Naive B cell (primary cell): ENCODE measurements around the gene ANXA1. TPM values are rescaled to one million over a fixed set of nuclear protein-coding genes. Genes with fewer than 3 reads are reported as not detected.
A peak's percentile ranks its signal among the peaks of the same experiment; 100 is the strongest.

Source experiments
- ATAC-seq, 2 donors: fragments of 150-1000 bp; cut with Tn5 transposase; 2 replicates each; pipeline ENCODE4 v1.10.0; 2021; ENCODE audit warnings: low read depth in 2 of 2, mild to moderate bottlenecking in 2 of 2, moderate library complexity in 2 of 2
- DNase-seq: peaks from one replicate; pipeline ENCODE4 v3.0.0; 2022
- H3K27ac Mint-ChIP-seq, 6 donors: one replicate each; pipeline ENCODE4 v1.8.0; 2020 to 2022; ENCODE audit warnings: mild to moderate bottlenecking in 6 of 6, mixed read lengths in 6 of 6, moderate library complexity in 5 of 6, inconsistent platforms in 2 of 6
- H3K27me3 Mint-ChIP-seq, 3 donors: one replicate each; pipeline ENCODE4 v1.8.0; 2021 to 2022; ENCODE audit warnings: mixed read lengths in 3 of 3, mild to moderate bottlenecking in 1 of 3
- H3K36me3 Mint-ChIP-seq, 2 donors: one replicate each; pipeline ENCODE4 v1.8.0; 2020 to 2022; ENCODE audit warnings: mixed read lengths in 2 of 2, inconsistent platforms in 1 of 2, mild to moderate bottlenecking in 1 of 2
- H3K4me1 Mint-ChIP-seq, 3 donors: one replicate each; pipeline ENCODE4 v1.8.0; 2020 to 2022; ENCODE audit warnings: mixed read lengths in 3 of 3, inconsistent platforms in 1 of 3, mild to moderate bottlenecking in 1 of 3, moderate library complexity in 1 of 3
- H3K4me3 Mint-ChIP-seq, 8 donors: one replicate each; pipeline ENCODE4 v1.8.0; 2020 to 2022; ENCODE audit warnings: mild to moderate bottlenecking in 8 of 8, mixed read lengths in 8 of 8, moderate library complexity in 8 of 8, inconsistent platforms in 2 of 8
- H3K9me3 Mint-ChIP-seq, 7 donors: one replicate each; pipeline ENCODE4 v1.8.0; 2020 to 2022; ENCODE audit warnings: mixed read lengths in 7 of 7, mild to moderate bottlenecking in 5 of 7, inconsistent platforms in 2 of 7, moderate library complexity in 1 of 7
- polyA plus RNA-seq, 6 donors: library from polyadenylated mRNA; unstranded; fragments of 300-500 nt; fragmentation: Illumina TruSeq; gene quantifications; one replicate each; pipeline ENCODE4 v1.2.3, GENCODE V29; 2021; ENCODE audit warnings: low read depth in 6 of 6

ANXA1 gene
- polyA plus RNA-seq, 6 donors from 2014 or later, result 0.50 to 5.1 (median 2.6) TPM

DNA sequence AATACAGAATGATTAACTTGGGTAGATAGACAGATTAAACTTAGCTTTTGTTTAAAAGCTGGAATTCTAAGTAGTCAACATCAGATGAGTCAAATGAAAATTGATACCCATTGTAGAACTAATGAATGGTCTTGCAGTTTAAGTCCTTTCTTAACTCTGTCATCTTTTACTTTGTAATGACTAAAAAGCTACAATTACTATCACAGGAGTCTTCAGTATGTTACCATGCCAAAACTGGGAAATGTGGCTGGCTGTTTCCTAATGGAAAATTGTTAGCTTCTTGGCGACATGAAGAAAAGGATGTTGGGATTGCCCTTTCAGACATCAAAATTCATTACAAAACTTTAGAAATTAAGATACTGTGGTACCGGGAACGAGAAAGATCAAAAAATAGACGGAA, 20.2 kb upstream of the ANXA1 start:
- Mint-ChIP-seq H3K36me3 (no peaks in the 10 kb centered on the region), H3K9me3 (no peaks in the 10 kb centered on the region), H3K4me1 (peaks cover 0 to 9% (median 8%) of the 10 kb centered on the region in 3 donors), H3K4me3 (peak overlapping the region in 7 of 8 donors; percentile 81 to 99 (median 91)), H3K27ac (peak overlapping the region; percentile 34 to 96 (median 85)), H3K27me3 (no peaks in the 10 kb centered on the region)
- DNase-seq, result no peak
- ATAC-seq, result no peak

DNA sequence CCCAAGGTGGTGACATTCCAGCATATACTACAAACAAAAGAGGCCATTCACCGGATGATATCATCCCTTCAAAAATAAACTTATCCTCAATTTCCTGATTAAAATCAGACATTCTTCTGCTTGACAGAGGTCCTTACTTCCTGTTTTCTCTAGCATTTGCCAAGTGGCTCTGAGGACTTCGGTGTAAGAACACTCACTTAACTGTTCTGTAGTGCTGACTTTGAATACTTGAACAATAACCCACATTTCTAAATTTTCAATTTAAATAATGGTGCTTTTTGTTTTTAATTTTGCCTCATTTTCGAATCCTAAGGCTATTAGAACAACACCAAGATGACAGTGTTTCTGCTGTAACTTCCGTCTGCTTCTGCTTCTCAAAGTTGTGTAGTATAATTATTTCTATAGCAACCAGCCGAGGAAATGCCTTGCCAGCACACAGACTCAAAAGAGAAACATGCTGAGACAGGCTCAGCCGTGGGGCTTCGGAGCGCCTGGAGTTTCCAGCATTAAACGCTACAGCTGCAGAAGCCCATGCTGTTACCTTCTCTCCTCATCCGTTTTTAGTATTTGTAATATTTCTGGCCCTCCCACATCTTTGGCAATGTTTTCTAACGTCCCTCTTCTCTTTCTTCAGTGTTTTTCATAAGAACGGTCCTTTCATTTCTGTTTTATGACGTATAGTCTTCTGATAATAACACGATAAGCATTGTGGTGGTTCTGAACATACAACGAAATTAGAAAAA, 19.5 kb upstream of the ANXA1 start:
- H3K27ac Mint-ChIP-seq, result peak overlapping the region; percentile 83 to 96 (median 90)
- no peaks in the 10 kb centered on the region for H3K27me3 Mint-ChIP-seq
- H3K4me3 Mint-ChIP-seq, result peak overlapping the region; percentile 81 to 99 (median 92)
- H3K9me3 Mint-ChIP-seq, result no peaks in the 10 kb centered on the region
- peak; percentile 93 for ATAC-seq
- peaks cover 0 to 9% (median 8%) of the 10 kb centered on the region in 3 donors for H3K4me1 Mint-ChIP-seq
- peak; percentile 64 for DNase-seq
- no peaks in the 10 kb centered on the region for H3K36me3 Mint-ChIP-seq

DNA sequence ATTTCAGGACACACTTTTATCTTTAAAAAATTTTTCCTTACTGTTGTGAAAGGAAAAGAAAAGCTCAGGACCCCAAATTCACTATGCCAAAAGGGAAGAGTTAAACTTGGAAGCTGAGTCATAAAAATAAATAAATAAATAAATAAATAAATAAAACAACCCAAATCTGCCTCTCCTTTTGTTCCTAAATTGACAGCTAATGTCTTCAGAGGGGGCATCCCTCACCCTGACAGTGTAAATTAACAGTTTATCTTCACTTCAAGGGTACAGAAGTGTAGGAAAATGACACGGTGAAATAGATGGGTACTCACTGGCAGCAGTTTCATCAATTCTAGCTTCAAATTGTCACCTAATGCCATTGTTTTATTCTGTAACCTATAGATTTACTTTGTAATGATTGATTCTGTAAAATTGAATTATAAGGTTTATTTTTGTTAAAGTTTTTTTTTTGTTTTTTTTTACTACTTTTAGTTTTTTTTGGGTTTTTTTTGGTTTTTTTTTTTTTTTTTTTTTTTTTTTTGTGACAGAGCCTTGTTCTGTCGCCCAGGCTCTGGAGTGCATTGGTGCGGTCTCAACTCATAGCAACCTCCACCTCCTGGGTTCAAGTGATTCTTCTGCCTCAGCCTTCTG, 18.5 kb upstream of the ANXA1 start:
- H3K9me3 Mint-ChIP-seq, result no peaks in the 10 kb centered on the region
- H3K36me3 Mint-ChIP-seq, result no peaks in the 10 kb centered on the region
- DNase-seq, result no peak
- H3K4me3 Mint-ChIP-seq, result peak overlapping the region in 7 of 8 donors; percentile 81 to 99 (median 92)
- no peaks in the 10 kb centered on the region for H3K27me3 Mint-ChIP-seq
- ATAC-seq, result no peak
- peak overlapping the region in 2 of 6 donors; percentile 87 to 96 for H3K27ac Mint-ChIP-seq
- peaks cover 0 to 9% (median 8%) of the 10 kb centered on the region in 3 donors for H3K4me1 Mint-ChIP-seq

DNA sequence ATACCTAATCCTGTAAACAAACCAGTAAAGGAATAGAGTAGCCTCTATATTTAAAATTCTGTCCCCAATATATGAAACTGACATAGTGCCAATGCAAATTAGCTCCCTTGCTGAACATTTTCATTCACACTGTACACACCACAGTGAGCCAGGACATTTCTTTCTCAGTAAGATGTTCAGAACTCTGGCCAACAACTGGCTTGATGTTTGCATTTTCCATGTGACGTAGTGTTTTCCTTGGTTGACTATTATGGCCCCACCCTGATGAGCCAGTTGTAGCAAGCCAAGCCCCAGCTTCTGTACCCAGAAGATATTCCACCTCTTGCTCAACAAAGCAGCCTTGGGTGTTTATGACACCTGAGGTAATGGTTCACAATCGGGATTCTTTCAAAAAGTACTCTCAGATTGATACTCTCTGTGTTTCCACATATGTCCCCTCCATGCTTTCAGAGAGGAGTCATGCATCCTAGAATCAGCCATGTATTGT, 17.7 kb upstream of the ANXA1 start:
- Mint-ChIP-seq H3K4me1 (peaks cover 0 to 9% (median 8%) of the 10 kb centered on the region in 3 donors), H3K4me3 (peak overlapping the region in 1 of 8 donors; percentile 57), H3K36me3 (no peaks in the 10 kb centered on the region), H3K27me3 (no peaks in the 10 kb centered on the region), H3K9me3 (no peaks in the 10 kb centered on the region), H3K27ac (peak overlapping the region in 1 of 6 donors; percentile 12)
- ATAC-seq (no peak), DNase-seq (no peak)

DNA sequence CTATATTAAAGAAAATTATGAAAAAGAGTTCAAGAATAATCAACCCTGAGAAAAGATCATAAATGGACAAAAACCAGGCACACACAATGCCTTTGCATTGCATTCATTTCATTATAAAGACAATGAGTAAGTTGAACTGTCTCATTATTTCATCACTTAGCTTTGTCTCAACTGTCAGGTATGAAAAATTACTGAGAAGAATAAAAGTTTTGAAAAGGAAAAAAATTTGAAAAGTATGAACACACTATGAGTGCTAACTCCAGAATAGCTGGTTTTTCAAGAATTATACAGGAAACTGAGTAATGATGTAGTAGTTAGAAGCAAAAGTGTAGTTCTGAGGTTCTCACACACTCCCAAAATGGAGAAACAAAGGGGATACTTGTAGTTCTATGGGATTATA, 16.3 kb upstream of the ANXA1 start:
- Mint-ChIP-seq H3K36me3 (no peaks in the 10 kb centered on the region), H3K4me1 (peaks cover 0 to 9% (median 5%) of the 10 kb centered on the region in 3 donors), H3K4me3 (no peak overlapping the region), H3K27me3 (no peaks in the 10 kb centered on the region), H3K9me3 (no peaks in the 10 kb centered on the region), H3K27ac (no peak overlapping the region)
- no peak for DNase-seq
- ATAC-seq, result no peak

DNA sequence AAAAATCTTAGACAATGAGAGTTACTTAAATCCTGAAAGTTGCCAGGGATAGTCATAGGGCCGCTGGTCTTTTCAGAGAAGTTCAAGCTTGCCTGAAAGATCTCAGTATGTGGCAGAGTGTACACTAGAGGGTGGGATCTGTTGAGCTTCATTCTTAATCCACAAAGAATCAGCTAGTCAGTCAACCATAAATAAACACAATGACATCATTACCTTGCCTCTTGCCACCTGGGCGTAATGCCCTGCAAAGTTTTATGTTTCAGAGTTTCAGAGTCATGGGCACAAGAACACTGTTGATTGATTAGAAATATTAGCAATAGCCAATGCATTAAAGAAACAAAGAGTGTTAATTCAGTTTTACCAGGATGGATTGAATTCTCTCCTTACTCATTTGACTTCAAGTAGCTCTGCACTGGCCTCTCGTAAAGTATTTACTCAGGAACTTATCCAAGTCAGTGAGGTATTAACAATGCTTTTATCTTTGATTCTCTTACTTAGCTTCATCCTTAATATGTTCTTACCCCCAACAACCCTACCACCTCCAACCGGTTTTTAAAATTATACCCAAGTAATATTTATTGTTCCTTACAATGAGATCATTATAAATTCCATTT, 14.3 kb upstream of the ANXA1 start:
- Mint-ChIP-seq H3K27ac (no peak overlapping the region), H3K9me3 (no peaks in the 10 kb centered on the region), H3K4me3 (no peak overlapping the region)

DNA sequence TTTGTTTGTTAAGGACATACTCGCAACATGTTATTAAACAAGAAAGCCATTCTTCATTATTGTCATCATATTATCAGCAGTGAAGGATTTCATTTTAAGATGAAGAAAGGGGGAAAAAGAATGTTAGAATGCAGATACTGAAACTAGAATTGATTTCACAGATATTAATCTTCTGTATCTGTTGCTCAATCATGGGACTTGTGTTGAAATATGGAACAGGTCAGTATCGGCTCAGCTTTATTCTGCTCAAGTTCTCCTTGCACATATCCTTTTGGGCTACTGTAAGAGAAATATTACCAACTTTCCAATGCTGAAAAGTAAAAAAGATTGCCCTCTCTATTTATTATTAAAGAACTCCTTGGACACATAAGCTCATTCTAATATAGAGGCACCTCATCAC, 13.8 kb upstream of the ANXA1 start:
- no peaks in the 10 kb centered on the region for H3K4me1 Mint-ChIP-seq
- H3K27ac Mint-ChIP-seq, result no peak overlapping the region
- no peak overlapping the region for H3K4me3 Mint-ChIP-seq
- no peaks in the 10 kb centered on the region for H3K36me3 Mint-ChIP-seq
- no peaks in the 10 kb centered on the region for H3K27me3 Mint-ChIP-seq
- DNase-seq, result no peak
- ATAC-seq, result no peak
- H3K9me3 Mint-ChIP-seq, result no peaks in the 10 kb centered on the region

More for the DNA sequence above, 14.3 kb upstream of the ANXA1 start:
- peak in 1 of 2 donors; percentile 13 for ATAC-seq
- Mint-ChIP-seq H3K4me1 (peaks cover 0 to 3% (median 0%) of the 10 kb centered on the region in 3 donors), H3K27me3 (no peaks in the 10 kb centered on the region), H3K36me3 (no peaks in the 10 kb centered on the region)
- DNase-seq, result no peak

DNA sequence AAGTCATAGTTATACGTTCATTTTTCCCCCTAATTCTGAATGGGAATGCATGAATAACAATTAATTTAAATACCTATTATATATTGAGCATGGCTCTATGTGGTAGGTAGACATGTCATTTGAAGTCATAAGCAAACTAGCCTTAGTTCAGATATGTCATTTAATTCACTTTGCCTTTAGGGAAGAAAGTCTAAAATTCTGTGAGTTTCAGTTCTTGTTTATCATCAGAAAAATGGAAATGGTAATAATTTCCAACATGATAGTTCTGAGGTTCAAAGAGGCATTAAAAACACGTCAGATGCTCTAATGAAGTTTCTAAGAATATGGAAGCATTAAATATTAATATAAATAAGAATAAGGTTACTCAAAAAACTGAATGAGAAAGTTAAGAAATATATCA, 13.1 kb upstream of the ANXA1 start:
- DNase-seq, result no peak
- Mint-ChIP-seq H3K27ac (no peak overlapping the region), H3K4me3 (no peak overlapping the region), H3K4me1 (no peaks in the 10 kb centered on the region), H3K9me3 (no peaks in the 10 kb centered on the region), H3K36me3 (no peaks in the 10 kb centered on the region), H3K27me3 (no peaks in the 10 kb centered on the region)
- ATAC-seq, result no peak

DNA sequence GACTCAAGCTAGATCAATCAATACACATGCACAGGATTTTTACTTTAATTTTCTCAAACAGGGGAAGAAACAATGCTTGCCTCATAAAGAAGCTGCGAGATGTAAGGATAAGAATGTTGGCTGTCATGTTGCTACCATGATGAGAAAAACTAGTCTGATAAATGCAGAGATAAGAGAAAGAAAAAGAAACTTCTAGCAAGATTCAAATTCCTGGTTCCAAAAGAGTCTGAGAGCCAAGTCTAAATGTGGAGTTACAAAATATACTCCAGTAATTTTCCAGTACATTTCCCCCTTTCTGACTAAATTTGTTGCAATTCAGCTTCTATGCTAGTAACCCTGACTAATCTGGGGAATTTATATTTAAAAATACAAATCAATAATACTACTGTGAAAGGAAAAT, 10.4 kb upstream of the ANXA1 start:
- DNase-seq, result no peak
- Mint-ChIP-seq H3K27ac (peak overlapping the region in 1 of 6 donors; percentile 23), H3K36me3 (no peaks in the 10 kb centered on the region), H3K9me3 (no peaks in the 10 kb centered on the region), H3K4me3 (no peak overlapping the region), H3K4me1 (no peaks in the 10 kb centered on the region), H3K27me3 (no peaks in the 10 kb centered on the region)
- ATAC-seq, result no peak

DNA sequence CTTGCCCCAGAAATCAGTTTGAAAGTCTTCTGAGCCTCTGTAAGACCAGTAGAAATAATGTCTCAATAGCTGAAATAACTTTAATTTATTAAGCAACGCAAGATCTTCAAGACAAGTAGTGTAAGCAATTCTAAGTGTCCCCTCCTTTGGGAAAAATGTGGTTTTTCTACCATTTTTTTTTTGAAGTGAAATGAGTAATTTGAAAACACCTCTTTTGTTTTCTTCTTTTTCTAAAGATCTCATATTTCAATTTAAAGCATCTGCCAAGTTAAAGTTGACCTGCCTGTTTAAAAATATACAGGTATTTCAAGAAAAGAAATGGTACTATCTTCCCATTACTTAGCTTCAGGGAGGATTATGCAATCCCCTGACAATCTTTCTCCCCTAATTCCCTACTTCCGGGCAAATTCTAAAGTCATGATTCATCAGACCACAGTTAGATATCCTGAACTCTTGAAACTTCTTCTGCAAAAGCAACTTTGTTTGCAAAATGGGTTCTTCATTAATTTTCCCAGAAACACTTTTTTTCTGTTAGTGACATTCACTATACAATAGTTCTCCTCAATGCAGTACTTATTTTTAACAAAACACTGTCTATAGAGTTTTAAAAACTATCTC, 7.8 kb upstream of the ANXA1 start:
- no peak overlapping the region for H3K27ac Mint-ChIP-seq
- no peaks in the 10 kb centered on the region for H3K27me3 Mint-ChIP-seq
- H3K4me3 Mint-ChIP-seq, result no peak overlapping the region
- H3K4me1 Mint-ChIP-seq, result peaks cover 5 to 12% (median 12%) of the 10 kb centered on the region in 3 donors
- peaks cover 0 to 3% (median 0%) of the 10 kb centered on the region in 7 donors for H3K9me3 Mint-ChIP-seq
- DNase-seq (no peak), ATAC-seq (no peak)
- H3K36me3 Mint-ChIP-seq, result no peaks in the 10 kb centered on the region

DNA sequence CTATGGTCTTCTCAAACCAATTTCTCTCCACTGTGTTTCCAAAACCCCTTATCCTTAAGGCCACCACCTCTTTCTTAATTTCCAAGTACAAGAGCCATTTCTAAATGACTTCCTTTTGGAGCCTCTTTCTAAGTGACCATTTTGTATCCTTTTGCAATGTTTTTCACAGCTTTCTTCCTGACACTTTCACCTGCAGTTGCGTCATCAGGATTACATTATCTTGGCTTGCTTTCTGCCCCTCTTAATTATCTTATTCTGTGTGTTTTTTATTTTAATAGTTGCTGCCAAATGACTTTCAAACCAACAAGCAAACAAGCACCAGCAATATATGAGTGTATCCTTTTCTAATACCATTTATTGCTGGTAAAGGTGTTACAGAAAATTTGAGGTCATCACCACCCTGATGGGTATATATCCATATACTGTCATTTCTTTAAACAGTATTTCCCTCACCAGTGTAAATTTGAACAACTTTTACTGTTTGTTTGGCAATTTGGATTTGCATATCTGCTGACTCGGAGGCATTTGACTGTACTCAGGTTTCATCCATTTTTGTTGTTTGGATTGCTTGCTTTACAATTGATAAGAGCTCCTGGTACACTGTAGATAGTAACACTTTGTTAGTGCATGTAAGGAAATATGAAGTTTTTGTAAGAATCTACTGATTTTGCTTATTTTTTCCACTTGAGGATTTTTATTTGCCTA, 5.4 kb upstream of the ANXA1 start:
- no peak for DNase-seq
- H3K4me3 Mint-ChIP-seq, result peak overlapping the region in 1 of 8 donors; percentile 23
- H3K4me1 Mint-ChIP-seq, result peaks cover 5 to 12% (median 12%) of the 10 kb centered on the region in 3 donors
- no peak overlapping the region for H3K27ac Mint-ChIP-seq
- no peaks in the 10 kb centered on the region for H3K27me3 Mint-ChIP-seq
- H3K9me3 Mint-ChIP-seq, result peaks cover 0 to 3% (median 0%) of the 10 kb centered on the region in 7 donors
- no peaks in the 10 kb centered on the region for H3K36me3 Mint-ChIP-seq
- no peak for ATAC-seq

DNA sequence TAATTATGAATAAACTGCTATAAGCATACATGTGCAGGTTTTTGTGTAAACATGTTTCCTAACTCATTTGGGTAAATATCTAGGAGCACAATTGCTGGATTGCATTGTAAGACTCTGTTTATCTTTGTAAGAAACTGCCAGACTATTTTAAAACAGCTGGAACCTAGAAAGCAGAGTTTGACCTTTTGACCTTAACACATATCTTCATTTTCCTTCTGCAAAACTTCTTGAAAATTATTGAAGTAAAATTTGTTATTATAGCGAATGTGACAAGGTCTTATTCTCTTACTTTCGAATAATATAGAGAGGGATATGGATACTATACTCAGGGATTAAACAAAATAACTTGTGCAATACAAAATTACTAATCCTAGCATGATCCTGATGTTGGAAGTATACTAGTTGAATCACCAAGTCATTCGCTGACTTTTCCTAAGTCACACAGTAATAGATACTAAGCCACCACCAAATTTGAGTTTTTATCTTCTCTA, 3.2 kb upstream of the ANXA1 start:
- Mint-ChIP-seq H3K36me3 (no peaks in the 10 kb centered on the region), H3K9me3 (peaks cover 0 to 3% (median 0%) of the 10 kb centered on the region in 7 donors), H3K27ac (peak overlapping the region in 1 of 6 donors; percentile 51), H3K27me3 (no peaks in the 10 kb centered on the region), H3K4me1 (peaks cover 5 to 12% (median 12%) of the 10 kb centered on the region in 3 donors), H3K4me3 (no peak overlapping the region)
- DNase-seq (no peak), ATAC-seq (no peak)
